Esophagus muscularis mucosa (tissue), 4 donors: ENCODE results near the gene TET3. TPM values are rescaled to one million over a fixed set of nuclear protein-coding genes. Genes with fewer than 3 reads are reported as not detected.

ENCODE experiments used
- DNase-seq: peaks from one replicate; pipeline ENCODE4 v3.0.0-alpha.2; 2017; ENCODE audit errors: extremely low spot score
- H3K27ac ChIP-seq, 4 donors: fragments of 200-600 bp; sonication (generic); replicated peaks in 1 of 4; 1 replicate in 3 of 4; 2 replicates in 1 of 4; pipeline ENCODE4 v1.5.1; 2016 to 2019; ENCODE audit warnings: mild to moderate bottlenecking in 1 of 4
- H3K27me3 ChIP-seq, 4 donors: fragments of 200-600 bp; sonication (generic); one replicate each; pipeline versions ENCODE4 v1.5.1 to v1.6.0; 2016 to 2019
- H3K36me3 ChIP-seq, 4 donors: fragments of 200-600 bp; sonication (generic); one replicate each; pipeline ENCODE4 v1.5.1; 2016 to 2019
- H3K4me1 ChIP-seq, 4 donors: fragments of 200-600 bp; sonication (generic); one replicate each; pipeline ENCODE4 v1.5.1; 2016 to 2019
- H3K4me3 ChIP-seq, 4 donors: fragments of 200-600 bp; sonication (generic); 1 replicate in 2 of 4; 2 replicates in 2 of 4; pipeline ENCODE4 v1.5.1; 2016 to 2019; ENCODE audit warnings: mild to moderate bottlenecking in 4 of 4, moderate library complexity in 1 of 4
- H3K9me3 ChIP-seq, 4 donors: fragments of 200-600 bp; sonication (generic); 1 replicate in 3 of 4; 2 replicates in 1 of 4; pipeline ENCODE4 v1.5.1; 2016 to 2019
- CTCF ChIP-seq, 3 experiments: fragments of 200-600 bp in 2 of 3; fragments of 450-650 bp in 1 of 3; sonication (generic) in 2 of 3; IDR thresholded peaks; one replicate each; pipeline ENCODE4 v1.5.1; 2017 to 2019; ENCODE audit warnings: antibody characterized with exemption in 3 of 3, mild to moderate bottlenecking in 2 of 3, moderate library complexity in 1 of 3
- EP300 ChIP-seq: sonication (generic); formaldehyde crosslinking; IDR thresholded peaks from one replicate; pipeline ENCODE4 v1.6.1; 2017; ENCODE audit warnings: antibody characterized with exemption
- POLR2A ChIP-seq: fragments of 450-650 bp; IDR thresholded peaks from one replicate; pipeline ENCODE4 v1.6.1; 2017; ENCODE audit warnings: antibody characterized with exemption, moderate library complexity, mild to moderate bottlenecking, low read depth
- POLR2AphosphoS5 ChIP-seq, 2 donors: sonication (generic); formaldehyde crosslinking; IDR thresholded peaks; one replicate each; pipeline ENCODE4 v1.6.1; 2017; ENCODE audit warnings: antibody characterized with exemption in 2 of 2
- WGBS: methylation state at CpG from one replicate; pipeline ENCODE4 v1.1.5; 2018; 5-methylcytosine and 5-hydroxymethylcytosine counted together
- intact Hi-C: fragments of 100-400 bp; cut with DNase I; formaldehyde crosslinking; loops from one replicate; pipeline ENCODE4 v1.15.1; 2023
- total RNA-seq, 4 donors: library from RNA; depleted of rRNA; stranded (reverse); fragments of >200 nt; gene quantifications; one replicate each; pipeline versions ENCODE4 v1.1.0 to v1.2.1, GENCODE V29; 2016

Gene TET3
- total RNA-seq, 4 donors from 2014 or later = 5.4 to 6.7 (median 6.1) TPM

- Histone ChIP-seq H3K9me3 (no peaks in the 10 kb centered on the region), H3K36me3 (no peaks in the 10 kb centered on the region), H3K27ac (no peak overlapping the region), H3K4me1 (peaks cover 13 to 32% (median 27%) of the 10 kb centered on the region in 4 donors), H3K27me3 (no peaks in the 10 kb centered on the region), H3K4me3 (no peak overlapping the region)
- TF ChIP-seq POLR2AphosphoS5 (IDR thresholded peaks at IDR 0.05) (no peak), CTCF (IDR thresholded peaks at IDR 0.05) (no peak), POLR2A (no peak), EP300 (no peak)
- 90% methylated on average over 6 of the region's 6 CpGs for WGBS
- DNase-seq = no peak
- intact Hi-C loops = no loop called here
These were observed 13.1 kb downstream of the TET3 start for GRCh38 chr2:73997813-73998212.

- DNase-seq = no peak
- intact Hi-C loops = no loop called here
- Histone ChIP-seq H3K27ac (no peak overlapping the region), H3K36me3 (no peaks in the 10 kb centered on the region), H3K27me3 (no peaks in the 10 kb centered on the region), H3K4me3 (no peak overlapping the region), H3K4me1 (peaks cover 19 to 37% (median 33%) of the 10 kb centered on the region in 4 donors), H3K9me3 (no peaks in the 10 kb centered on the region)
- 87% methylated on average over 8 of the region's 8 CpGs for WGBS
- TF ChIP-seq POLR2A = no peak
- no peak for TF ChIP-seq EP300
- TF ChIP-seq CTCF (IDR thresholded peaks at IDR 0.05) = no peak
- no peak for TF ChIP-seq POLR2AphosphoS5 (IDR thresholded peaks at IDR 0.05)
These were observed 13.7 kb downstream of the TET3 start for GRCh38 chr2:73998451-73998850.

GRCh38 chr2:73998933-73999332 is 14.2 kb downstream of the TET3 start:
- no peak overlapping the region for H3K27ac ChIP-seq
- H3K4me1 ChIP-seq = peaks cover 22 to 42% (median 37%) of the 10 kb centered on the region in 4 donors
- no peaks in the 10 kb centered on the region for H3K36me3 ChIP-seq
- TF ChIP-seq CTCF (IDR thresholded peaks at IDR 0.05) = no peak
- no peak for TF ChIP-seq EP300
- no peak for TF ChIP-seq POLR2A
- no peak for TF ChIP-seq POLR2AphosphoS5 (IDR thresholded peaks at IDR 0.05)
- H3K9me3 ChIP-seq = no peaks in the 10 kb centered on the region
- intact Hi-C loops = no loop called here
- no peaks in the 10 kb centered on the region for H3K27me3 ChIP-seq
- no peak for DNase-seq
- no peak overlapping the region for H3K4me3 ChIP-seq
- WGBS = 94% methylated on average over 4 of the region's 4 CpGs

- H3K9me3 ChIP-seq = no peaks in the 10 kb centered on the region
- no peaks in the 10 kb centered on the region for H3K36me3 ChIP-seq
- H3K4me1 ChIP-seq = peaks cover 27 to 53% (median 44%) of the 10 kb centered on the region in 4 donors
- H3K27ac ChIP-seq = no peak overlapping the region
- no peak for DNase-seq
- WGBS = 23% methylated on average over 10 of the region's 10 CpGs
- TF ChIP-seq EP300 (no peak), CTCF (IDR thresholded peaks at IDR 0.05) (no peak), POLR2A (no peak), POLR2AphosphoS5 (IDR thresholded peaks at IDR 0.05) (no peak)
- H3K27me3 ChIP-seq = no peaks in the 10 kb centered on the region
- H3K4me3 ChIP-seq = no peak overlapping the region
- intact Hi-C loops = loop anchor here (5.0 kb wide), 1 partner anchor 73 kb away; the partner anchor contains the start of gene DGUOK
These were observed 15.3 kb downstream of the TET3 start for GRCh38 chr2:73999881-74000597.
